Liver (tissue), 9 donors: ENCODE data around the gene ME2. TPM values are rescaled to one million over a fixed set of nuclear protein-coding genes. Genes with fewer than 3 reads are reported as not detected.

Experiments
- DNase-seq: peaks from one replicate; pipeline ENCODE4 v3.0.0-alpha.2; 2017; ENCODE audit warnings: low spot score
- H3K27ac ChIP-seq, 2 donors: one replicate each; pipeline ENCODE4 v1.7.0; 2013; ENCODE audit warnings: inconsistent platforms in 2 of 2, low read length in 2 of 2, control low read depth in 1 of 2, low read depth in 1 of 2, mild to moderate bottlenecking in 1 of 2
- H3K27me3 ChIP-seq, 4 donors: one replicate each; pipeline versions ENCODE4 v1.6.1 to v1.7.0; 2013; ENCODE audit warnings: low read length in 3 of 4, inconsistent platforms in 1 of 4, mild to moderate bottlenecking in 1 of 4, moderate library complexity in 1 of 4; ENCODE audit not compliant: control insufficient read depth in 4 of 4, insufficient read depth in 4 of 4
- H3K36me3 ChIP-seq, 4 donors: one replicate each; pipeline versions ENCODE4 v1.6.1 to v1.7.0; 2013; ENCODE audit warnings: low read length in 3 of 4, mild to moderate bottlenecking in 3 of 4, low read depth in 1 of 4, moderate library complexity in 1 of 4; ENCODE audit not compliant: control insufficient read depth in 4 of 4, insufficient read depth in 3 of 4
- H3K4me1 ChIP-seq, 4 donors: one replicate each; pipeline versions ENCODE4 v1.6.1 to v1.7.0; 2013; ENCODE audit warnings: low read length in 3 of 4, mild to moderate bottlenecking in 3 of 4, moderate library complexity in 1 of 4; ENCODE audit not compliant: control insufficient read depth in 4 of 4, insufficient read depth in 4 of 4
- H3K4me3 ChIP-seq, 3 donors: one replicate each; pipeline versions ENCODE4 v1.6.1 to v1.7.0; 2013; ENCODE audit warnings: low read length in 3 of 3, control low read depth in 1 of 3, low read depth in 1 of 3, mild to moderate bottlenecking in 1 of 3
- H3K9ac ChIP-seq, 2 donors: one replicate each; pipeline ENCODE4 v1.7.0; 2013; ENCODE audit warnings: low read length in 2 of 2, mild to moderate bottlenecking in 2 of 2, moderate library complexity in 2 of 2, control low read depth in 1 of 2, low read depth in 1 of 2
- H3K9me3 ChIP-seq, 4 donors: one replicate each; pipeline versions ENCODE4 v1.6.1 to v1.7.0; 2013; ENCODE audit warnings: low read length in 3 of 4; ENCODE audit not compliant: control insufficient read depth in 4 of 4
- ATF3 ChIP-seq: IDR thresholded peaks from 2 replicates; pipeline ENCODE4 v1.6.1; 2016; ENCODE audit warnings: antibody characterized with exemption
- CTCF ChIP-seq: fragments of 150-350 bp; IDR thresholded peaks from 2 replicates; pipeline ENCODE4 v1.5.1; 2017; ENCODE audit warnings: improper control_type of control experiment, low read depth, low read length; ENCODE audit not compliant: missing input control
- EGR1 ChIP-seq, 2 donors: IDR thresholded peaks; 2 replicates each; pipeline ENCODE4 v1.6.1; 2016 to 2018; ENCODE audit warnings: antibody characterized with exemption in 2 of 2, low read depth in 2 of 2
- FOXA1 ChIP-seq: IDR thresholded peaks from 2 replicates; pipeline ENCODE4 v1.6.1; 2016; ENCODE audit warnings: antibody characterized with exemption
- FOXA2 ChIP-seq: IDR thresholded peaks from 2 replicates; pipeline ENCODE4 v1.6.1; 2016; ENCODE audit warnings: antibody characterized with exemption
- GABPA ChIP-seq, 2 donors: IDR thresholded peaks in 1 of 2; conservative IDR thresholded peaks in 1 of 2; 2 replicates each; pipeline ENCODE4 v1.6.1; 2016; ENCODE audit warnings: antibody characterized with exemption in 2 of 2, mild to moderate bottlenecking in 1 of 2, moderate library complexity in 1 of 2
- HNF4A ChIP-seq, 2 donors: conservative IDR thresholded peaks; 2 replicates each; pipeline ENCODE4 v1.6.1; 2016; ENCODE audit warnings: antibody characterized with exemption in 2 of 2, mild to moderate bottlenecking in 2 of 2
- HNF4G ChIP-seq: IDR thresholded peaks from 2 replicates; pipeline ENCODE4 v1.6.1; 2016; ENCODE audit warnings: antibody characterized with exemption
- JUND ChIP-seq, 2 donors: IDR thresholded peaks; 2 replicates each; pipeline ENCODE4 v1.6.1; 2016; ENCODE audit warnings: antibody characterized with exemption in 2 of 2
- MAX ChIP-seq: IDR thresholded peaks from 2 replicates; pipeline ENCODE4 v1.6.1; 2016; ENCODE audit warnings: antibody characterized with exemption
- NR2F2 ChIP-seq: IDR thresholded peaks from 2 replicates; pipeline ENCODE4 v1.6.1; 2016; ENCODE audit warnings: antibody characterized with exemption
- RAD21 ChIP-seq, 2 donors: IDR thresholded peaks; 2 replicates each; pipeline ENCODE4 v1.6.1; 2016; ENCODE audit warnings: antibody characterized with exemption in 2 of 2, mild to moderate bottlenecking in 2 of 2
- REST ChIP-seq: IDR thresholded peaks from 2 replicates; pipeline ENCODE4 v1.6.1; 2016; ENCODE audit warnings: antibody characterized with exemption, mild to moderate bottlenecking
- RXRA ChIP-seq, 2 donors: IDR thresholded peaks; 2 replicates each; pipeline ENCODE4 v1.6.1; 2017 to 2018; ENCODE audit warnings: antibody characterized with exemption in 2 of 2, mild to moderate bottlenecking in 1 of 2
- SP1 ChIP-seq: IDR thresholded peaks from 2 replicates; pipeline ENCODE4 v1.6.1; 2018; ENCODE audit warnings: antibody characterized with exemption, mild to moderate bottlenecking
- TAF1 ChIP-seq: conservative IDR thresholded peaks from 2 replicates; pipeline ENCODE4 v1.6.1; 2016; ENCODE audit warnings: antibody characterized with exemption, mild to moderate bottlenecking
- YY1 ChIP-seq: IDR thresholded peaks from 2 replicates; pipeline ENCODE4 v1.6.1; 2016; ENCODE audit warnings: antibody characterized with exemption, mild to moderate bottlenecking
- ZBTB33 ChIP-seq: IDR thresholded peaks from 2 replicates; pipeline ENCODE4 v1.6.1; 2016; ENCODE audit warnings: antibody characterized with exemption
- WGBS: extraction: QIAGEN DNeasy Blood & Tissue Kit; methylation state at CpG from one replicate; pipeline ENCODE4 v1.1.7; 2013; 5-methylcytosine and 5-hydroxymethylcytosine counted together
- polyA plus RNA-seq, 2 donors: library from polyadenylated mRNA; stranded (reverse) in 1 of 2; unstranded in 1 of 2; fragments of 200-250 nt in 1 of 2; fragments of >200 nt in 1 of 2; fragmentation: Nextera tagmentation in 1 of 2; extraction: Ambion mirVana in 1 of 2; gene quantifications; one replicate each; pipeline versions ENCODE4 v1.2.1 to v1.2.3, GENCODE V29; 2013 to 2015
- total RNA-seq, 2 donors: library from RNA; depleted of rRNA; stranded (reverse); fragments of >200 nt; gene quantifications; one replicate each; pipeline ENCODE4 v1.2.3, GENCODE V29; 2014
- donor health status: healthy.
- donor health status: healthy.
- donor health status: healthy.
- donor health status: healthy.
- donor health status: healthy.

ME2 gene
- total and polyA plus RNA-seq, 4 donors = 9.0 to 33.8 (median 16.1) TPM

- no peak for DNase-seq
- H3K36me3 ChIP-seq = peaks cover 12 to 39% (median 22%) of the 10 kb centered on the region in 4 donors
Observed at GRCh38 chr18:50981381-50981780, 102.5 kb downstream of the ME2 start.

More at GRCh38 chr18:50981381-50981780, 102.5 kb downstream of the ME2 start:
- WGBS = 87% methylated on average over 1 of the region's 1 CpG
- Histone ChIP-seq H3K4me1 (no peaks in the 10 kb centered on the region), H3K9me3 (peaks cover 0 to 4% (median 2%) of the 10 kb centered on the region in 4 donors), H3K4me3 (no peak overlapping the region), H3K9ac (no peak overlapping the region), H3K27ac (no peak overlapping the region), H3K27me3 (no peaks in the 10 kb centered on the region)
- no peak for TF ChIP-seq REST
- no peak for TF ChIP-seq ATF3
- no peak for TF ChIP-seq FOXA2
- no peak for TF ChIP-seq MAX
- TF ChIP-seq HNF4A (conservative IDR thresholded peaks at IDR 0.05) = no peak
- TF ChIP-seq ZBTB33 = no peak
- no peak for TF ChIP-seq HNF4G
- TF ChIP-seq SP1 = no peak
- no peak for TF ChIP-seq JUND (IDR thresholded peaks at IDR 0.05)
- TF ChIP-seq RAD21 (IDR thresholded peaks at IDR 0.05) = no peak
- TF ChIP-seq RXRA (IDR thresholded peaks at IDR 0.05) = no peak
- TF ChIP-seq YY1 = no peak
- TF ChIP-seq TAF1 = no peak
- no peak for TF ChIP-seq GABPA (IDR thresholded peaks at IDR 0.05 in 1 of 2, conservative IDR thresholded peaks at IDR 0.05 in 1 of 2)
- no peak for TF ChIP-seq EGR1 (IDR thresholded peaks at IDR 0.05; ENCODE audit: low read depth in 2 of 2)
- no peak for TF ChIP-seq CTCF
- TF ChIP-seq FOXA1 = no peak
- TF ChIP-seq NR2F2 = no peak
